22Rv1 (cell line): ENCODE data around the gene GPR89A.
"Not testable (repeated sequence)": the region's sequence is repeated elsewhere in the genome, so short reads cannot be mapped to it uniquely, and the experiment has no call there.

Experiments used
- H3K27ac ChIP-seq: fragments of 450-650 bp; 2 replicates; pipeline ENCODE4 v1.5.1; 2017
- ZFX ChIP-seq: fragments of 450-650 bp; IDR thresholded peaks from 2 replicates; pipeline ENCODE4 v1.6.1; 2017; ENCODE audit warnings: antibody characterized with exemption, borderline replicate concordance
- TF ChIP-seq, protein P1 (sequence below): fragments of 450-650 bp; IDR thresholded peaks from 2 replicates; pipeline ENCODE4 v1.5.1; 2017; ENCODE audit warnings: mild to moderate bottlenecking

Gene GPR89A

DNA sequence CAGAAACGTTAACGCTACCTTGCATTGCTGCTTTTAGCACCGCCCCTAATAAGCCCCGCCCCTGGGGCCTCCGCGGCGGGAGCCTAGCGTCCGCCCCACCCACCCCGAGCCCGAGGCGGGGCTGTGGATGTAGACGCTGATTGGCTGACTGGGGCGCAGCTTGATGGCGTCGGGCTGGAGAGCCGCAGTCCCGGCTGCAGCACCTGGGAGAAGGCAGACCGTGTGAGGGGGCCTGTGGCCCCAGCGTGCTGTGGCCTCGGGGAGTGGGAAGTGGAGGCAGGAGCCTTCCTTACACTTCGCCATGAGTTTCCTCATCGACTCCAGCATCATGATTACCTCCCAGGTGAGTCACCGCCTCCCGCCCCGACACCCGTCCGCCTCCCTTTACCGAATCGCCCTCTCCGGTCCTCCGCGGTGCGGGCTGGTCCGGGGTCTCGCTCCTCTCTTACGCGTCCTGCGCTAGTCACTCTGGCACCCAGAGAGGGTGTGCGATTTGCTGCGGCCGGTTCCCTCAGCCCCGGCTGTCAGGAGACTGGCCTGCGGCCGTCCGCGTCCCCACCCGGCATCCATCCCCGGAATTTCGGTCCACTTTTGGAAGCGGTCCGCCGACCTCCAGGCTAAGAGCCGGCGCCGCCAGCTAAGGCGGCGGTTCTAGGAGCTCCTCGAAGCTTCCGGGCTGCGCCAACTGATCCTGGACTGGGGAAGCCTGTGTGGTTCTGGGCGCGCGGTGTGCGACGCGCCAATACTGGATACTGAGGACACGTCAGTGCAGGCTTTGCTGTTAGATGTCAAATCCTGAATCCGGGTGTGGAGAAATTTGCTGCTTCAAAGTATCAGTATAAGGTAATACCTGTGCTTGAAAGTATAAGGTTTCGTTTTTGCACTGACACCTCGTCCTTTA lies at the start of gene GPR89A:
GPR89A (plus strand) TSS at position 156 of the 901 bp plus-strand sequence; CDS start at position 302, 146 bp downstream.
- H3K27ac ChIP-seq: peak within 1 kb of the TSS; percentile 78

DNA sequence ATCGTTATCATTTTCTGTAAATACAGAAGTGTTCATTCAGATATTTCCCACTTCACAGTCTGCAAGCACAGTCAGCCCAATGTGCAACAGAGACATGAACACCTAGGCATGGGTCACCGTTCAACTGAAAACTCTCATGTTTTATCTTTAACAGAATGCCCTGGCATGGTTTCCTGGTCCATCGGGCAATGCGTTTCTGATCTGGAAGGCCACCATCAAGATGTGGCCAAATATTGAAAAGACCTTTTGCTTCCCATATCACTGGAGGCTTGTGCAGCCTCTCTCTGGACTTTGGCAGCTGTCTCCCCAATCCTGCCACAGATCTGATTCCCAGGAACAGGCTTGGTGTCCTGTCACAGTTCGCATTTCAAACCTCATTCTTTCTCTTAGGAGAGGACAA lies 21.0 kb upstream of the GPR89A start:
- H3K27ac ChIP-seq: not testable (repeated sequence)

DNA sequence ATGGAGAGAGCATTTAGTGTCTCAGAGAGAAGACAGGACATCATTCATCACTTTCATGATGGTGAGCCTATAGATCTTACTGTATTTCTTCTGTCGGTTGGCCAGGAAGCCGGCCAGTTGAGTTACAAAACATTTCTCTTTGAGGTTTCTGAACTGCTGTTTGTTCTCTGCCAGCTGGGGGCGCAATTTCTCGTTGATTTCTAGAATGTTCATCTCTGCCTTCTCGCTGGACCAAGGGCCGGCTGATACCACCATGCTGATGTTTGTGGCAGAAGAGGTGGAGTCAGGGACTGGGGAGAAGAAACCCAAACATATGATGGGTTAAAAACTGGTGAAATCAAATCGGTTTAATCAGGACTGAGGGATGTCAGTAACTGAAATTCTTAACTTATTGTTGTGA lies 17.0 kb upstream of the GPR89A start:
- TF ChIP-seq, protein P1, sequence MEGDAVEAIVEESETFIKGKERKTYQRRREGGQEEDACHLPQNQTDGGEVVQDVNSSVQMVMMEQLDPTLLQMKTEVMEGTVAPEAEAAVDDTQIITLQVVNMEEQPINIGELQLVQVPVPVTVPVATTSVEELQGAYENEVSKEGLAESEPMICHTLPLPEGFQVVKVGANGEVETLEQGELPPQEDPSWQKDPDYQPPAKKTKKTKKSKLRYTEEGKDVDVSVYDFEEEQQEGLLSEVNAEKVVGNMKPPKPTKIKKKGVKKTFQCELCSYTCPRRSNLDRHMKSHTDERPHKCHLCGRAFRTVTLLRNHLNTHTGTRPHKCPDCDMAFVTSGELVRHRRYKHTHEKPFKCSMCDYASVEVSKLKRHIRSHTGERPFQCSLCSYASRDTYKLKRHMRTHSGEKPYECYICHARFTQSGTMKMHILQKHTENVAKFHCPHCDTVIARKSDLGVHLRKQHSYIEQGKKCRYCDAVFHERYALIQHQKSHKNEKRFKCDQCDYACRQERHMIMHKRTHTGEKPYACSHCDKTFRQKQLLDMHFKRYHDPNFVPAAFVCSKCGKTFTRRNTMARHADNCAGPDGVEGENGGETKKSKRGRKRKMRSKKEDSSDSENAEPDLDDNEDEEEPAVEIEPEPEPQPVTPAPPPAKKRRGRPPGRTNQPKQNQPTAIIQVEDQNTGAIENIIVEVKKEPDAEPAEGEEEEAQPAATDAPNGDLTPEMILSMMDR: peak; percentile 65
- not testable (repeated sequence) for H3K27ac ChIP-seq

DNA sequence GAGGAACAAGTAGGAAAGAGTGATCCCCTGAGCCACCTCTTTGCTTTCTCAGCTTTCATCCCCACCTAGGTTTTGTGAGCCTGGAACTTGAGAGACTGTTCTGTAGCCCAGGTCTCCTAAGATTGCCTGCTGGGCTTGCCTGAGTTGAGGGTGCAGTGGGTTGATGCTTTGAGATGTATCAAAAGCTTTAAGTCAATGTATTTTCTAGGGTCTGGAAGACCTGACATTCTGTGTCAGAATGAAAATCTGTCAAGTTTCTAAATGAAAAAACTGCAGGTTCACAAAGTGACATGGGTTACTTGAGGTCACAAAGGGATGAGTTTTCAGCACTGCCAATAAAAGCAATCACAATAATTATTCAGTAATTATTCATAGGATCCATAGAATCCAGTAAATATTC lies 15.4 kb upstream of the GPR89A start:
- H3K27ac ChIP-seq: not testable (repeated sequence)

DNA sequence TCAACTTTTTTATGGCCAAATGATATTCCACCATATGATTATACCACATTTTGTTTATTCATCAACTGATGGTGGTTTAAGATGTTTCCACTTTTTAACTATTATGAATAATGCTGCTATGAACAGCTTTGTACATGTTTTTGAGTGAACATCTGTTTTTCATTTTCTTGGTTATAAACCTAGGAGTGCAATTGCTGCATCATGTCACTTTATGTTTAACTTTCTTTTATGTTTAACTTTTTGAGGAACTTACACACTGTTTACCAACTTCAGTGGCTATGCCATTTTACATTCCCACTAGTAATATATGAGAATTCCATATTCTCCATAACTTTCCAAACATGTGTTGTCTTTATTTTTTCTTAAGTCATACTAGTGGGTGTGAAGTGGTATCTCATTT lies 12.4 kb upstream of the GPR89A start:
- not testable (repeated sequence) for H3K27ac ChIP-seq

DNA sequence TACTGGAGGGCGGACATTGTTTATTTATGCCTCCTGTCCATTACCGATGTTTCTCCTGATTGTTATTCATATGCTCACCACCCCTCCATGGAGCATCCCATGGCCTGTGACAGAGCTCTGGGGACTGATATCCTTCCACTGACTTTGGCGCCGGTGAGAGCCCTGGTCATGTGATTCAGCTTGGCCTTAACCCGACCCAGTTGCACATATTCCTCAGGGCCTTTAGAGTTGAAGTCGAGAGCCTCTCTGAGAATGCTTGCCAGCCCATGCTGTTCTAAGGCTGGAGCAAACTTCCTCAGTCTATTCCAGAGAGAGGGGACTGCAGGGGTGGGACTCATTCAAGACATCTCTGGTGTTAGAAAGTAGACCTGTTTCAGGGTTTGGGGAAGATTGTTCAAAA lies 11.6 kb upstream of the GPR89A start:
- H3K27ac ChIP-seq: not testable (repeated sequence)

DNA sequence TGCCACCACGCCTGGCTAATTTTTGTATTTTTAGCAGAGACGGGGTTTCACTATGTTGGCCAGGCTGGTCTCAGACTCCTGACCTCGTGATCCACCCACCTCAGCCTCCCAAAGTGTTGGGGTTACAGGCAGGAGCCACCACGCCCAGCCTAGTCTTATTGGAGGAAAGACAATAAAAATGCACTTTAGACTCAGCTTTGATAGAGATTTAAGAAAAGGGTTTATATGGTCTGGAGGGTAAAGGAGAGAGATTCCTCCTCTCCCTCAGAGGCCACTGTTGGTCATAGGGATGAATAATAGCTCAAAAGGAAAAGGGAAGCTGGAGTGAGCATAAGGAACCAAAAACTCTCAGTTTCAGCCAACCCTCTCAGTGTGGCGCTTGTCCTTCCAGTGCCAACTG lies 8.4 kb upstream of the GPR89A start:
- not testable (repeated sequence) for H3K27ac ChIP-seq

DNA sequence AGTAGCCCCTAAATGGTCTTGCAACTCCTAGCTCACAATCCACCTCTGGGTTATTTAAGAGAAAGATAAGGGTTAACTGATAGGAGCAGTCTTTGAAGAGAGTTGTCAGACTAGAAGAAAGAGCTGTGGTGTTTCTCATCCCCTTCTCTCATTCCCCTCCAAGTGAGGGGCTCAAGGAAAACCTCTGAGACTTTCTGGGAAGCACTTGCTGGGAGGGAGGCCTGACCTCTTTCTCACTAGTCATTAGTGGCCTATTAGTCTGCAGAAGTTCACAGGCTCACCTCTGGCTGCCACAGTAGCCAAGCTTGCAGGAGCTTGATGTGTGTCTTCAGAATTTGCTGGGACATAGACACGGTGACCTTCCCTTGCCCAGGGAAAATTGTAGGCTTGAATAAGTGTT lies 6.2 kb upstream of the GPR89A start:
- TF ChIP-seq, protein P1: no peak
- no peak for TF ChIP-seq ZFX
- H3K27ac ChIP-seq: no peak overlapping the region

DNA sequence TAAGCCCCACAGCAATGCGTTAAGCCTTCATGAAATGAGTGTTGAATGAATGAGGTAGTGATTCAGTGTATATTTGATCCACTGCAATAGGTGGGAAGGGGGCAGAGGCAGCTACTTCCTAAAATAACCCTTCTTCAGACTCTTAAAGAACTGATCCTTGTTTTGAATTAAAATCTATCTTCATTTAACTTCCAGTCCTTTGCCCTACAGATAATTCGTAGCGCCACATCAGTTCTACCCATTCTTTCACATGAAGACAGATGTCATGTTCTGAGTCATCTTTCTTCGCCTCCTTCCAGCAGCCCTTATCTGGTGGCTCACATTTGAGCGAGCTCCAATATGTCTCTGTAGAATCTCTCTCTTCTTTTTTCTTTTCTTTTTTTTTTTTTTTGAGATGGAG lies 948 bp upstream of the GPR89A start:
- H3K27ac ChIP-seq: not testable (repeated sequence)

DNA sequence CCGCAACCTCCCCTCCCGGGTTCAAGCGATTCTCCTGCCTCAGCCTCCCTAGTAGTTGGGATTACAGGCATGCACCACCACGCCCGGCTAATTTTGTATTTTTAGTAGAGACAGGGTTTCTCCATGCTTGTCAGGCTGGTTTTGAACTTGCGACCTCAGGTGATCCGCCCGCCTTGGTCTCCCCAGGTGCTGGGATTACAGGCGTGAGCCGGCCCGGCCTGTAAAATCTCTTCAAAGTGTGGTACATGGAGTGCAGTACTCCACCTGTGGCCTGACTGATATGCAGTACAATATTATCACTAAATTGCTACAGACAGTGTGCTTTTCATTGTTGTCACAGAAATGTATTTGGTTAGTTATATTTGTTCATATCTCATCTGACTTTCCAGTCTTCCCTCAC lies 499 bp upstream of the GPR89A start:
- not testable (repeated sequence) for H3K27ac ChIP-seq

DNA sequence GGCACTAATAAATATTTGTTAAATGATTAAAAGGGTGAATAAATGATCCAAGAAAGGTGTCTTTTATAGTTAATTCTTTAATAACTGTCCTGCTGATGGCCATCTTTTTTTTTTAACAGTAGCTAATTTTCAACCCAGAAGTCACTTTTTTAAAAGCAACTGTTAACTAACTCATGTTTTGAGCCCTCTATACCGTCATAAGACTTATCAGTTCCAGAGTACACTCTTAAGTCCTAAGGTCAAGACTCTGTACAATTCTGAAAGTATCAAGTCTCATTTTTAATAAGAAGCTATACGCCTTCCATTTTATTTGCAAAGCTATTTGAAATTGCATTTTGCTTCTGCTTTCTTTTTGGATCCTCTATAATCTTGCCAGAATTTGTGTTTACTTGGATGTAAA lies 3.0 kb downstream of the GPR89A start:
- H3K27ac ChIP-seq: not testable (repeated sequence)

DNA sequence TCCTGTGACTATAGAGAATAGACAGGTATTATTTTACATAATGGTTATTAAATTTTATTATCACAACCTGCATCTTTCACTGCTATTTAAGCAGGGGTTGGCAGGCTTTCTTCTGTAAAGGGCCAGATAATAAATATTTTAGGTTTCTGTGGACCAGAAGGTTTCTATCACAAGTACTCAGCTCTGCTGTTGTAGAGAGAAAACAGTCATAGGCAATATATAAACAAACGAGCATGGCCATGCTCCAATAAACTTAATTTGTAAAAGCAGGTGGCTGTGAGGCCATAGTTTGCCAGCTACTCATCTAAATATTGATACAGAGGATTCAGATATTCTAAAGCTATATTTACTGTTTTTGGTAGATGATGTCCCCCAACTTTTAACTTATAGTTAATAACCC lies 12.3 kb downstream of the GPR89A start:
- H3K27ac ChIP-seq: not testable (repeated sequence)

DNA sequence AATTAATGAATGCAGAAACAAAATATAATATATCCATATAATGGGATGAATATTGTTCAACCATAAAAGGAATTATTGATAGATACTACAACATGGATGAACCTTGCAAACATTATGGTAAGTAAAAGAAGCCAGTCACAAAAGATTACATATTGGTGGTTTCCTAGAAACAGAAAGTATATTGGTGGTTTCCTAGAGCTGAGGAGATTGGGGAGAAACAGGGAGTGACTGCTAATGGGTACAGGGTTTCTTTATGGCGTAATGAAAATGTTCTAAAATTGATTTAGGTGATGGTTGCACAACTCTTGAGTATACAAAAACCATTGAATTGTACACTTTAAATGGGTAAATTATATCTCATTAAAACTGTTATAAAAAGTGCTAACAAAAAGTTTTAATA lies 14.4 kb downstream of the GPR89A start:
- H3K27ac ChIP-seq: not testable (repeated sequence)

DNA sequence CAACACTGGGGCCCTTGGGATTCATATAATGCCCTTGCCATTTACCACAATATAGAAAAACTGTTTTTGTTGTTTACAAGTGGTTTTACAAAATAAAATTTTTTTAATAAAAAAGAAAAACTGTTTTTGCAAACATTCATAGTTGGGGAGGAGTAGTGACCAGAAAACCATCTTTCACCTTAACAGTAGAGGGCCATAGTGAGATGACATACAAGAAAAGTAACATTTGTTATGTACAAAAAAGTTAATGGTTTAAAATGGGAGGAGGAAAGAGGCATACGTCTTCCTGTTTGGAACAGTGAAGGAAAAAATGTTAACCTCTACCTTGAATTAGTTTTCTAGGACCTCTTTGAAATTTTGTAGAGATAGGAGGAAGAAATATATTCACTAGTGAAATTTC lies 28.4 kb downstream of the GPR89A start:
- H3K27ac ChIP-seq: not testable (repeated sequence)

DNA sequence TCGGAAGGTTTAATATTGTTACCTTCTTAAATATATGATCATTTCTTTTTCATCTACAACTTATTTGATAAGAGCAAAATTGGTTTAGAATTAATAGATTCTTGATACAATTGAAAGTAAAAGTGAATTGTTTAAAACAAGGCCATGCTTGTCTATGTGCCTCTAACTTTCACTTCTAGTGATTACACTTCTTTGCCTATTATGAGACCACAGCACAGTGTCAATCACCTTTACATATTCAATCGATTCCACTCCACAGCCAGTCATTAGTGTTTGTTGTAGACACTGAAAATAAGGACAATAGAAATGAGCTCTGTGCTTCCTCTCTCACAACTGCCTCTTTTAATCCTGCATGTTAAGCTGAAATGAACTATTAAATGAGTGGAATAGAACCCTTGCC lies 34.1 kb downstream of the GPR89A start:
- not testable (repeated sequence) for H3K27ac ChIP-seq

DNA sequence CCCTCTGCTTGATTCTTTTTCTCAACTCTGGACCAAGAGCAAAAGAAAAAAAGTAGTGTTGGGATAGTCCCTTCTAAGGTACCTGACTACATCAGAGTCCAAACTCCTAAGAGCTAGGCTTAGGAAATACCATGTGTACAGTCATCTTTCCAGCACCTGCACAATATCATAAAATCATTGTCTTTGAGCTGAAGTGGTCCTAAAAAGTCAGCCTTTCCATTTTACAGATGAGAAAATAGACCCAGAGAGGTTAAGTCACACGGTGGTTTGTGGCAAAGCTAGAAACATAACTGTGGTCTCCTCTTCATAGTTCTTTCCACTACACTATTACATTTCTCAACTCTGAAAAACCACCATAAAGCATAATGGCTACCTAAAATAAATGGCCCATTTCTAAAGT lies 36.2 kb downstream of the GPR89A start:
- H3K27ac ChIP-seq: not testable (repeated sequence)

DNA sequence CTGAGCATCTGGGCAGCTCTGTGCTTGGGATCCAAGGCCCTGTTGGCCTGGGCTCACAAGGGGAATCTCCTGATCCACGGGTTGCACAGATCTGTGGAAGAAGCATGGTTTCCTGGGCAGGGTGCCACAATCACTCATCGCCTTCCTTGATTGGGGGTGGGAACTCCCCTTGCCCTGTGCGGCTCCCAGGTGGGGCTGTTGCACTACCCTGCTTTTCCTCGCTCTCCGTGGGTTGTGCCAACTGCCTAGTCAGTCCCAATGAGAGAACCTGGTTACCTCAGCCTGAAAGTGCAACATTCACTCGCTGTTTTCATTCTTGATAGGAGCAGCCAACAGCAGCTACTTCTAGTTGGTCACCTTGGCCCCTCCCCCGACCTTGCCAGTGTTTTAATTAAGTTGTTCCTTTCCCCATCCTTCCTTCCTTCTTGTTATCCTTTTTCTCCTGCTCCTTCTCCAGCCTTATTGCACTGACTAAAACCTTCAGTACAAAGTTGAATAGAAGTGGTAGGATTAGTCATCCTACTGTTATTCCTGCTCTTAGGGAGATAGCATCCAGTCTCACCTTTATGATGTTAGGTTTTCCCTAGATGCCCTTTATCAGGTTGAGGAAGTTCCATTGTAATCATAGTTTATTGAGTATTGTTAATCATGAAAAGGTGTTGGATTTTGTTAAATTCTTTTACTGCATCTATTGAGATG lies 48.6 kb downstream of the GPR89A start:
- H3K27ac ChIP-seq: not testable (repeated sequence)

DNA sequence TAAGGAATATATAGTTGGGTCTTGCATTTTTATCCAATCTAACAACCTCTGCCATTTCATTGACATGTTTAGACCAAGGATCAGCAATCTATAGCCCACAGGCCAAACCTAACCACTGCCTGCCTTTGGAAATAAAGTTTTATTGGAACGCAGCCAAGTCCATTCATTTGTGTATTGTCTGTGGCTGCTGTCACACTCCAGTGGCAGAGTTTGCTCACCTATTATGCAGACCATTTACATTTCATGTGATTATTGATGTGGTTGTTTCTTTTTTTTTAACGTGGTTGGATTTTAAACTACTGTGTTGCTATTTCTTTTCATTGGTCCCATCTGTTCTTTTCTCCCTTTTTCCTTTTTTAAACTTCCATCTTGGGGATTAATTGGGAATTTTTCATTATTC lies 54.7 kb downstream of the GPR89A start:
- not testable (repeated sequence) for H3K27ac ChIP-seq

DNA sequence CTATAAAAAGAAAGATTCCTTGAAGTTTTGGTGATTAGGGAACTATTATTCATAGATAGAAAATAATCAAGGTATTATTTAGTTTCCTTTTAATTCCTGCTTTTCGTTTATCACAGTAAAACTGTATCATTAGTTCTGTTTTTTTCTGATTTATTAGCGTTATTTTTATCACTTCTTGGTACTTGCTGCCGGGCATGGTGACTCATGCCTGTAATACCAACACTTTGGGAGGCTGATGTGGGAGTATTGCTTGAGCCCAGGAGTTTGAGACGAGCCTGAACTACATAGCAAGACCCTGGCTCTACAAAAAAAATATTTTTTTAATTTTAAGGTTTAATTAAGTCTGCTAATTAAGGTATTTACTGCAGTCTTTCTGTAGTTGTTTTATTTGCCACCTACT lies 57.2 kb downstream of the GPR89A start:
- H3K27ac ChIP-seq: not testable (repeated sequence)
